HG02870 (cell line): ENCODE data around the gene ACRV1.
"Not testable (repeated sequence)": the region's sequence is repeated elsewhere in the genome, so short reads cannot be mapped to it uniquely, and the experiment has no call there.

Source experiments
- ATAC-seq: cut with Tn5 transposase; IDR thresholded peaks from one replicate; pipeline ENCODE4 v1.9.1; 2021; ENCODE audit warnings: mild to moderate bottlenecking, moderate library complexity; ENCODE audit not compliant: unreplicated experiment

Gene ACRV1, protein sequence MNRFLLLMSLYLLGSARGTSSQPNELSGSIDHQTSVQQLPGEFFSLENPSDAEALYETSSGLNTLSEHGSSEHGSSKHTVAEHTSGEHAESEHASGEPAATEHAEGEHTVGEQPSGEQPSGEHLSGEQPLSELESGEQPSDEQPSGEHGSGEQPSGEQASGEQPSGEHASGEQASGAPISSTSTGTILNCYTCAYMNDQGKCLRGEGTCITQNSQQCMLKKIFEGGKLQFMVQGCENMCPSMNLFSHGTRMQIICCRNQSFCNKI

DNA sequence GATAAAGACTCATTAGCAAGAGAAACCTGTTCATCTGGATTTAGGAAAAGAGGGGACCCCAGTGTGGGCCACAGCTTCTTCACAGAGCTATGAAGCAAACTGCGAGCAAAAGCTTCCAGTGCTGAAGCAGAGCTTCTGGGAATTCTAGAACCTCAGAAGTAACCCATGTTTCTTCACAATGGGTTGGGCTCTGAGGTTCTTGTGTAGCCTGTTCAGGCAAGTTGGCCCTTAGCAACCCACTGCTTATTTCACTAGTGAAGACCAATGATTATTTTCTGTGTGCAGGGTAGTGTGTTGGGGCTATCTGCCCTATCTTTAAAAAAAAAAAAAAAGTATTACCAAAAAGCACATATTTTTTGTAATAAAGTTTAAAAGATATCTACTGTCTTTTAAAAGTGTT, at the start of gene ACRV1:
Gene ACRV1 (minus strand): TSS at position 101 of the 400 bp plus-strand sequence. CDS start 67 bp downstream, at position 34.
- ATAC-seq, result no peak

DNA sequence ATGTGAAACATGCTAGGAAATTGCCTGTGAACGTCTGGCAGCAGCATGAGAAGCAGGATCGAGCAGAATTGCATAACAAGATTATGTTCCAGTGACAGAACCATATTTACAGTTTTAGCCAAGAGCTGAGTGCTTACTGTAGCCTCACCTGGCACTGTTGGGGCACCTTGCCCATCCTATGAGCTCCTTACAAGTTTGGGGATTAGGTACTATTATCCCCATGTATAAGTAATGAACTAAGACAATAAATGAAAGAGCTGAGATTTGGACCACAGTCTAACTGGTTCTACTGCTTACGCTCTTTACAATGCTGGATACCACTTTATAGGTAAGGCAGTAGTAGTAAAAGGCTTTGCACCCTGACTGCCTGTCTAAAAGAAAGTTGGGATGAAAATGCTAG, 48.3 kb upstream of the ACRV1 start:
- ATAC-seq, result no peak

DNA sequence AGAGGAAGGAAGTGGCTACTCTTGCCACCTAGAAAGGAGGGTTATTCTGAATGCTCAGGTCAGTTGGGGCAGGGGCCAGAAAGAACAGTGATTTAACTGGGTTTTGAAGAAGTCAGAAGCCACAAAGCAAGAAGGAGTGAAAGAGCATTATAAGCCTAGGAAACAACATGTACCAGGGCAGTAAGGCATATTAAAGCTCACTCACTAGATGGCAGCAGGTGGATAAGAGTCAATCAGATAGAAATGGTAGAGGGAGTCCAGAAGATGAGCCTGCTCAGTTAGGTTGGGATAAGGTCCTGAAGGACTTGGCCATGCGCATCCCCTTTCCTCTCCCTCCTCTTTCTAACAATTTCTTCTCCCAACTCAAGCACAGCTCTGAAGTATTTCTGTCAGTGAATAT, 43.5 kb upstream of the ACRV1 start:
- no peak for ATAC-seq

DNA sequence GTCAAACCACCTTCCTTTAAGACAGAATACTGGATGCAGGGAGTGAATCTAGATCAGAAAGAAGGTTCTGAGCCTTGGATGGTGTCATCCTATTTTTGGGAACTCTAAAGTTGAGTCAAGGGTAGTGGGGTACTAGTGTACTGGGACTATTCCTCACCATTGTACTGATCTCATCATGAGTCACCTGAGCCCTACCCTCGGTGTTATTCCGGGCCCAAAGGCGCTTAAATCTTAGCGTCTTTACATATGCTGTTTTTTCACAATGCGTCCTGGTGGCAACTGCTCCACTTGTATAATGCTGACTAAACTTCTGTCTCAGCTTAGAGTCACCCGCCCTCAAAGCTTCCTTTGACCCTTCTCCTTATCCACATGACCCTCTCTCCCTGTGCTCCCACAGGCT, 40.1 kb upstream of the ACRV1 start:
- ATAC-seq, result no peak

DNA sequence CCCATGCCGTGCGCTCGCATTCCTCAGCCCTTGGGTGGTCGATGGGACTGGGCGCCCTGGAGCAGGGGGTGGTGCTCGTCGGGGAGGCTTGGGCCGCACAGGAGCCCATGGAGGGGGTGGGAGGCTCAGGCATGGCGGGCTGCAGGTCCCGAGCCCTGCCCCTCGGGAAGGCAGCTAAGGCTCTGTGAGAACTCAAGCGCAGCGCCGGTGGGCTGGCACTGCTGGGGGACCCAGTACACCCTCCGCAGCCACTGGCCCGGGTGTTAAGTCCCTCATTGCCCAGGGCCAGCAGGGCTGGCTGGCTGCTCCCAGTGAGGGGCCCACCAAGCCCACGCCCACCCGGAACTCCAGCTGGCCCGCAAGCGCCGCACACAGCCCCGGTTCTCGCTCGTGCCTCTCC, 24.0 kb upstream of the ACRV1 start:
- ATAC-seq, result not testable (repeated sequence)

DNA sequence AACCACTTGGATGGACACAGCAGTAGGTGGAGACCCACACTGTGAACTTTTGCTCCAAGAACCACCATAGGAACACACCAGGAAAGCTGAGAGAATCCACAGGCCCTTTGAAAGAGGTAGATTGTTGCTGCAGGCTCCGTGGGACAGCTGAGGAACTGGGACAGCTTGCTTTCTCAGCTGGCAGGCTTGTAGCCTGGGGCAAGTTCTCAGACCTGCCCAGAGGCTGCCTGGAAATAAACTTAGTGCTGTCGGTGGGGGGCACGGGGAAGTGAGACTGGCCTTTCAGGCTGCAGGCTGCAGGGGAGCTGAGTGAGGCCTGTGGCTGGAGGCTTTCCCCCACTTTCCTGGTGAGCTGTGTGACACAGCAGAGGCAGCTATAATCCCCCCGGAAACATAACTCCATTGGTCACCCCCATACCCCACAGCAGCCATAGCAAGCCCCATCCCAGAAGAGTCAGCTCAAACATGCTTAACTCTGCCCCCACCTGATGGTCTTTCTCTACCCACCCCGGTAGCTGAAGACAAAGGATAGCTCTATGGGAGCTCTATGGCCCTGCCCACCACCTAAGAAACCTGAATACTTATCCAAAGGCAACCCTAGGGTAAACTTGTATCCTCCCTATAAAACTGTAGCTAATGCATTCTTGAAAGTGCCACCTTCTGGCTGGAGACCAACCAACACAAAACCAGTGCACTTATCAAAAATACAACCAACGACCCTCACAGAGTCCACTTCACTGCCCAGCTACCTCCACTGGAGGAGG, 21.4 kb upstream of the ACRV1 start:
- no peak for ATAC-seq

DNA sequence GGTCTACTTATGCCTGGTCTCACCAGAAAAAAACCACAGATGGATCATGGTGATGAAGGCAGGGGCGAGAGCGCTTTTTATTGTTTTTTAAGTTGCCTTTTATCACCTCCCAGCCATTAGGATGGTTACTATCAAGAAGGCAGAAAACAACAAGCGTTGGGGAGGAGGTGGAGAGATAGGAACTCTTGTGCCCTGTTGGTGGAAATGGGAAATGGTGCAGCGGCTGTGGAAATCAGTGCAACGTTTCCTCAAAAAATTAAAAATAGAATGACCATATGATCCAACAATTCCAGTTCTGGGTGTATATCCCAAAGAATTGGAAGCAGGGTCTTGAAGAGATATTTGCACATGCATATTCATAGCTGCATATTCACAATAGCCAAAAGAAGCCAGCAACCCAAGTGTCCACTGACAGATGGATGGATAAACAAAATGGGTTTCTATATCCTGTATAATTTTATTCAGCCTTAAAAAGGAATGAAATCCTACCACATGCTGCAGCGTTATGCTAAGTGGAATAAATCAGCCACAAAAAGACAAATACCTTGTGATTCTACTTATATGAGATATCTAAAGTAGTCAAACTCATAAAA, 20.5 kb upstream of the ACRV1 start:
- no peak for ATAC-seq

DNA sequence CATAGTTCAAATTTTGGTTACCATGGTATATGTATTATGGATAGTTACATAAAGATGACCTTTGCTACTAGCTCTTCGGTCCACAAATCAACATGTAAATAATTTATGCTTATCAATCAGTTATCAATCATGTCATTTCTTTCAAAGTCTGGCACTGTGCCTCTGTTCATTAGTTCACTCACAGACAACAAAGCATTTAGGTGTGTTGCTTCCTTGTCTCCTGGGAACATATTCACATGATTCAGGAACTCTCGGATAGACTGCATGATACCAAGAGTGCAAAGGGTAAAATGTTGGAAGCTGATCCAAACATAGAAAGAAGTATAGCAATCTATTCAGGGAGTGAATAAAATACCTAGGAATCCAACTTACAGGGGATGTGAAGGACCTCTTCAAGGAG, 14.3 kb upstream of the ACRV1 start:
- no peak for ATAC-seq

DNA sequence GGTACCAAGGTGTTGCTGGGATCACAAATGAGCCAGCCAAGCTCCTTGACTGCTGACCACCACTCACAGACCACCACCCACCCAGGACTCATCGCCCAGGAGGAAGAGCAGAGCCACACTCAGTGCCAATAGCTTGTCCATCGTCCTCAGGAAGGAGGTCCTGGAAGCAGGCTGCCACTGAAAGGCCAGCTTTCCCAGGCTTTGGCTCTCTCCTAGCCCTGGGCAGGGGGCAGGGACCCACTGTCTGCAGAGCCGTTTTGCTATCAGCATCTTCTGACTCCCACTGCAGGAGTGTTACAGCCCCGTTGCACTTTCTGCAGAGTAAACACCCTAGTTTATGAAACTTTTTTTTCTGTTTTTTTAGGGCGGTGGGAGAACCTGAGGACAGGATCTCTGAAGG, 12.2 kb upstream of the ACRV1 start:
- no peak for ATAC-seq

DNA sequence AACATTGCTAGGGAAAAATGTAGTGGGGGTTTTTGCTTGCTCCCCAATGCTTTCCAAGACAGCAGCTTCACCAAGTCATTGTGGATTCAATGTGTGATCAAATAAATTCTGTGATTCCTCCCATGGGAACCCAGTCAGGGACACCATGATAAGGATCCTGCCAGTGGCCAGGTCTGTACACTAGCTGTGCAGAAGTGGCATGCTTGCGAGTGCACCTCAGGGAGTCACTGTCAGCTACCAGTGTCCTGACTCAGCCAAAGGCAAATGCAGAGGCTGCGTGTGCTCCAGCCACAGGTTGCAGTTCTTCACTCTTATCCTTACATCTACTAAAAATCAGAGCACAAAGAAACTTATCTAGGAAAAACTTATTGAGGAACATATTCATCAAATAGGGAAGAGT, 9.4 kb upstream of the ACRV1 start:
- no peak for ATAC-seq

DNA sequence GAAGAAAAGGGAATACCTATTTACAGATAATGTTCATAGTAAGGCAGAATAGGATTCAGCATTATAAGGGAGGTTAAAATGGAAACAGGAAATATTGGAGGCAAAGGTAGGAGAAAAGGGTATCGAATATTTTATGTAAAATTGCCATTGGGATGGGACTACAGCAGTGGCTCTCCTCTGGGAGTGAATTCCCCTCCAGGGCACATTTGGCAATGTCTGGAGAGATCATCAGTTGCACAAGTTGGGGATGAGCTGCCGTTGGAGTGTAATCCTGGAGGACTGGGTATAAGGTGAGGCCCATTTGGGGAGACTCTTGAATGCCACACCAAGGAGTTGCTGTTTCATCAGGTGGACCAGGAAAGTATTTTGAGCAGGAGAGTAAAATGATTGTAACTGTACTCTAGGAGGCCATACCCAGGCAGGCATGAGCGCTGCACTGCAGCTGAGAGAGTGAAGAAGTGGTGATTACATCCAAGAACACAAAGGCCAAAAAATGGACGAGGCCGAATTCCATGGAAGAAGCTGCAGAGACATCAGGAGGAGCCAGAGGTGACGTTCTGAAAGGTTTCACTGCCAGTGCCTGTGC, 8.7 kb upstream of the ACRV1 start:
- no peak for ATAC-seq

DNA sequence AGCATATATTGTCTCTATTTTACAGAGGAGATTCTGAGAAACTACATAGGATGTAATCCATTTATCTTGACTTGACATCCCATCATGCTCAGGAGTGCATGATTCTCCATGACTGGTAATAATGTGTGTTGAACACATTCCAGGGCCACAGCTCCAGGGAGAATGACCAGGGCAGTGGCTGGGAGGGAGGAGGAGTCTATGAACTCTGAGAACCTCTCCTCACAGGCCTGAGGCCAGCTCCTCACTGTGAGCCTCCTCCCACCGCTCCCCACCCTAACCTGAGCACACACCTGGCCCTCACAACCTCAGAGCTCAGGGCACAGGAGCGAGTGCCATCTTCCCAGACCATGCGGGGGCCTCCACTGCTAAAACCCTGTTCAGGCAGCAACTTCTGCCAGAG, 8.0 kb upstream of the ACRV1 start:
- no peak for ATAC-seq

DNA sequence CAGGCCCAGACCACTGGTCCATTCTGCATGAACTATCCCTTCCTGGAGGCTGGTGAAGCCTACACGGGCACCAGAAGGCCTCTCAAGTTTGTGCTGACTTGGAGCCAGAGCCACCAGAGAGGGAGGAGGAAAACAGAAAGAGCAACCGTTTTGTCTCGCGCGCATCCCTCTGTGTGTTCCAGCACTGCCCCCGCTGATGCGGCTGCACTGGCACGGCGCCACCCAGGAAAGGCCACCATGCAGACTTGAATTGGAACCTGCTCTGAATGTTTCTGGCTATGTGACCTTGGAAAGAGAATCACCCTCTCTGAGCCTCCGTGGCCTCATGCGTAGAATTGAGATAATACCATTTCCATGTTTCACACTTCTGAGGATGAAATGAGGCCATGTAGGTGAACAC, 7.4 kb upstream of the ACRV1 start:
- no peak for ATAC-seq

DNA sequence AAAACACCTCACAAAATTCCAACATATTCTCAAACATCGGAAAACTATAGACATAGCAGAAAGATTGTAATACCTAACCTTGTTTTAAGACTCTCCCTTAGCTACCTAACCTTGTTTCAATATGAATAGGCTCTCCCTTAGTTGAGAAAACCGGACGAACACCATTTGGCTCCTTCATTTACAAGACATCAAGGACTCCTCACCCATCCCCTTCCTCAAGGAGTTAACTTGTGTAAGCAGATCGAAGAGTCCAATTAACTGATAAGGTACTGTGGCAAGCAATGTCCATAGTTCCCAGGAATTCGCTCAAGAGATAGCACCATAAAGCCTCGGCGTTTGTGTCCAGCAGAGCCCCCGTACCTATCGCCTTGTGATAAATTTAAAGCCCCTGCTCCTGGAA, 4.6 kb upstream of the ACRV1 start:
- no peak for ATAC-seq

DNA sequence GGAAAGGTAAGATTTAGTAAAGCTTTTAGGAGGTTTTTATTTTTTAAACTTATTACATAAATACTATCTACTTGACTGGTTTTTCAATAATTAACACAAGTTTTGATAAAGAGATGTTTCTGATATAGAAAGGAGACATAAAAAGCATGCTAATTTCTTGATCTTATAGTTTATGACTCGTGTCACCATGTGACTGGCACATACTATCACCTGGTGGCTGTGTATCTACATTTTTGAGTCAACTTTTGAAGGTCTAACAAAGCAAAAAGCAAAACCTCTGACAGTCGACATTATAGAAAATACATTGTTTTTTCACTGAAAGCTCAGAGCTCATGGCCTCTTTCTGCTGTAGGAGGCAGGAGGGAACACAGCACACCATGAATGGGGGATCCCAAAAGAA, 810 bp downstream of the ACRV1 start:
- ATAC-seq, result no peak

DNA sequence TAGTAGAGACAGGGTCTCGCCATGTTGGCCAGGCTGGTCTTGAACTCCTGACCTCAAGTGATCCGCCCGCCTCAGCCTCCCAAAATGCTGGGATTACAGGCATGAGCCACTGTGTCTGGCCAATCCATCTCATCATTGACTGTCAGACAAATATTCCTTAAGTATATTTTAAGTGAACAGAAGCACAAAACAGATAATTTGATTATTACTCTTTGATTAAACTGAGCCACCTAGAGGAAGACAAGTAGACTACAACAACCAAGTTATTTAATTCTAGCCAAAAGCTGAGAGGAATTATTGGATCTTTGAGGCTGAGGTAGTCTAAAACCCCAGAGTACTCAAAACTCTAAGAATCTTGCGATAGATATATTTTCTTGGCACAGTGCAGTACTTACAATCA, 1.2 kb downstream of the ACRV1 start:
- ATAC-seq, result no peak

DNA sequence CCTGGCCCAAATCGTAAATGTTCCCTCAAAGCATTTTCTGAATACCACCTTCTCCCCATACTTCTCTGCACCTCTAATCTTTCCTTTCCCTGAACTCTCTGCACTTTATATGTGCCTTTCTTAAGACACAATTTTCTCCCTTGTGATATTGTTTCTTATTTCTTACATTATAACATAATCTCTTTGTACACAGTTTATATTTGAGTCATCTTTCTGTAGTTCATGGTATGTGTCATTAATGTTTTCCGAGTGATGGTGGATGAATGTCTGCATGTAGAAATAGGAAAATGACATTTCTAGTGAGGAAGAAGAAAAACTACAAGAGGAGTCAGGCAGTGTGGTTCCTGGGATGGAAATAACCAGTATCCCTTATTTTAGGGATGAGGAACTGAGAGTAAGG, 5.5 kb downstream of the ACRV1 start:
- no peak for ATAC-seq

DNA sequence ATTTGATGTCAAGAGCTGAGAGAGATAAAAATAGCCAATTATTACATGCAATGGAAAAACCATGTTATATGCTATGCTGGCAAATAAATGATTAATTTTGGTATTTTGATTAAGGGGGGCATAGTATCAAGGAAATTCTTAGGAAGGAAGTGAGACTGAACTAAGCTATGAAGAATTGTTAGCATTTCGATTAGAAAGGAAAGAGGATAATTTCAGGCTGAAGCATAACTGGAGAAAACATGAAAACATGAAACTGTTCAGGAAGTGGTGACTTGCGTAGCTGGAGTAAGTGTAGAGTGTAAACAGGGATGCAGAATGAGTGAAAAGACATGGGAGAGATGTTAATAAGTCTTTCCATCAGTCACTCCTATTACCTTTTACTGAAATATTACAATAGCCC, 6.4 kb downstream of the ACRV1 start:
- no peak for ATAC-seq

DNA sequence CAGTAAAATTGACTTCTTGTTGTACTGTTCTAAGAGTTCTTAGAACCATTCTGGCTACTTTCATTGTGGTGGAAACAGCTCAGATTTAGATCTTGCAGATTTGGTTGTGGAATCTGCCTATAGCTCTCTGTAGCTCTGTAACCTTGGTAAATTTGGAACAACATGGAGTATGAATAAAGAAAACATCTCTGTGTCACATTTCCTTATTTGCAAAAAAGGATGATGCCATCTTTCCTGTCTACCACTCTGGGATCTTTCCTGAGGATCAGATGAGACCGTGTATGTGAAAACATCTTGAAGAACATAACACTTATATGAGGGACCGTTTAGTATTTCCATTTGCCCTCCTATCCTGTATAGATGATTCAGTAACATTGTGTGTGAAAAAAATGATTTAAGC, 9.1 kb downstream of the ACRV1 start:
- no peak for ATAC-seq

DNA sequence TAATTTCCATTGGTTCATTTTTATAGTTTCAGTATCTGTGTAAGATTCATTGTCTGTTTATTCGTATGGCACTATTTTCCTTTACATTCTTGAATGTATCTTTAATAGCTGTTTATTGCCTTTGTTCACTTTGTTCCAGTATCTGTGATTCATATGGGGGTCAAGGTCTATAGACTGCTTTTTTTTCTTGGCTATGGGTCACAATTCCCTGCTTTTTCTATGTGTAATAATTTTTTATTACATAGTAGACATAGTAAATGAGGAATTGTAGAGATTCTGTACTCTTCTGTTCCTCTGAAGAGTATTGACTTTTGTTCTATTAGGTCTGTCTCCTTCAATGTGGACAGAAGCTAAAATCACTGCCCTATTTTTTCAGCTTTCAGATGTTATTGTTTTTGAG, 10.5 kb downstream of the ACRV1 start:
- ATAC-seq, result no peak

DNA sequence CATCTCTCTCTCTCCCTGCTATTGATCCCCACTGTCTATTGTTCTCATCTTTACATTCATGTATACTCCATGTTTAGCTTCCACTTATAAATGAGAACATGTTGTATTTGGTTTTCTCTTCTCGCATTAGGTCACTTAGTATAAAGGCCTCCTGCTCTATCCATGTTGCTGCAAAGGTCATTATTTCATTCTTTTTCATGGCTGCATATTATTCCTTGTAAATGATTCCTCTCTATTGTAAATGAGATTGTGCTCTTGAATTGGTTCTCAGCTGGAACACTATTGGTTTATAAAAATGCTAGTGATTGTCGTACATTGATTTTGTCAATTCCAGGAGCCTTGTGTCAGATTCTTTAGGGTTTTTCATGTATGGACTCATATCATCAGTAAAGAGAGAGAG, 13.5 kb downstream of the ACRV1 start:
- ATAC-seq, result no peak

DNA sequence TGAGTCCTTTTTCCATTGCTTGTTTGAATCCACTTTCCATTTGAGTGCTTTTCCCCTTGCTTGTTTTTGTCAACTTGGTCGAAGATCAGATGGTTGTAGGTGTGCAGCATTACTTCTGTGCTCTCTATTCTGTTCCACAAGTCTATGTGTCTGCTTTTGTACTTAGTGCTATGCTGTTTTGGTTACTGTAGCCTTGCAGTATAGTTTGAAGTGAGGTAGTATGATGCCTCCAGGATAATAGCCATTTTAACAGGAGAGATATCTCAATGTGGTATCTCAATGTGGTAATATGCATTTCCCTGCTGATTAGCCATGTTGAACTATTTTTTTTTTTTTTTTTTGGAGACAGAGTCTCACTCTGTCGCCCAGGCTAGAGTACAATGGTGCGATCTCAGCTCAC, 16.7 kb downstream of the ACRV1 start:
- no peak for ATAC-seq
